Measurements from ENCODE around the gene VSTM2B. TPM values are rescaled to one million over a fixed set of nuclear protein-coding genes. Genes with fewer than 3 reads are reported as not detected.

The VSTM2B gene
- total and polyA plus RNA-seq, 2 of the 13 experiments (the other 11 are each of a cell fraction or from before 2014, with no cell fraction given): not detected

GRCh38 chr19:29515233-29515619, 10.6 kb upstream of the VSTM2B start:
- no peak for DNase-seq (ENCODE audit: low spot score)

DNA sequence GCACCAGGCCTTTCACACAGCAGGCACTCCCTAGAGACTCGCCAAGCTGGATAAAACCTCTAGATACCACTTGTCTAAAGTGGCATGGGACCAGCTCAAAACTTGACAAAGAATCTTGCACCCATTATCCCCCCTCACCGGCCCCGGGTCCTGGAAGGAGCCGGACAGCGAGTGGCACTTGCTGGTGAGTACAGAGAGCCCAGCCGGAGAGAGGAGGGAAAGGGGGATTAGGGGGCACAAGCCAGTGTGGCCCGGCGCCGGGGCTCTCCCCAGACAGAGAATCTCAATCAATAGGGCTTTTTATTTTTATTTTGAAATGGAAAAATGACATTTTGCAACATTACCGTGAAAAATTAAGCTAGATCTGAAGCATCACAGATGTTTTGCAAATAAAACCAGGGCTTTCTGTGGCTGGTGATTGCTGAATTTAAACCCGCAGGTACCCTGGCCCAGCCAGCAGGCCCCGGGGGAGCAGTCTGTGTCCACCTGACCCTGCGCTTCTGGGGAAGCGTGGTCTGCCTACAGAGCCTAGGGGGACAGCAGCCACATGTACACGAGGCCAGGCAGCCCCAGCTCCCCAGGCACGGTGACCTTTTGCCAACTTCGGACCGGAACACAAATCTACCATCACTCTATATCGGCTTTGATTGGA, 10.0 kb upstream of the VSTM2B start:
- CTCF ChIA-PET (ENCODE audit: low intra/inter-chr PET ratio, low total read pairs): no interaction called here
- no peak overlapping the region for H3K4me2 ChIP-seq (ENCODE audit: low read depth, low read length)
- FAIRE-seq: no peak
- POLR2A ChIA-PET: no interaction called here
- ATAC-seq: no peak
- no peaks in the 10 kb centered on the region for H3K9me3 ChIP-seq (ENCODE audit: low read length)
- in situ Hi-C loops (cut with HindIII; ENCODE audit: extremely low pct_ligation_motif_present, low pct_unique_long_range_greater_than_20kb) (no loop called here), intact Hi-C loops (cut with micrococcal nuclease; ENCODE audit: unreplicated experiment) (no loop called here)
- H3K4me1 ChIP-seq (ENCODE audit: insufficient read depth, low read length): no peaks in the 10 kb centered on the region
- no peaks in the 10 kb centered on the region for H3K36me3 ChIP-seq (replicated peaks in 1 of 2; ENCODE audit: control insufficient read depth in 1 of 2, insufficient read depth in 2 of 2, low read length in 2 of 2)
- WGBS (ENCODE audit: low lambda C conversion rate): 20% methylated on average over 18 of the region's 19 CpGs
- BruUV-seq (replicated peaks): no TSS peak
- no peak overlapping the region for H2AFZ ChIP-seq (ENCODE audit: low read length)
- no peak overlapping the region for H3K27ac ChIP-seq (ENCODE audit: extremely low read length, insufficient read depth, low read length)
- no peak overlapping the region for H3K4me3 ChIP-seq (replicated peaks in 1 of 3; ENCODE audit: insufficient read depth in 1 of 3, low read depth in 2 of 3, low read length in 3 of 3)
- H4K20me1 ChIP-seq (ENCODE audit: insufficient read depth, low read length): no peaks in the 10 kb centered on the region
- no peak overlapping the region for H3K9ac ChIP-seq (ENCODE audit: insufficient read depth, low read depth, low read length)
- H3K79me2 ChIP-seq (ENCODE audit: insufficient read depth, low read length): no peaks in the 10 kb centered on the region
- no peak for DNase-seq (ENCODE audit: low spot score)
- H3K27me3 ChIP-seq (ENCODE audit: control insufficient read depth in 1 of 2, insufficient read depth in 2 of 2, low read length in 2 of 2): peaks cover 0 to 13% of the 10 kb centered on the region in 2 experiments; a peak in 3 of 5 replicates
- TF ChIP-seq TSC22D2 (CRISPR knock-in tag; IDR thresholded peaks at IDR 0.05; ENCODE audit: borderline replicate concordance) (no peak), DMAP1 (CRISPR knock-in tag; IDR thresholded peaks at IDR 0.05) (no peak), ZNF720 (CRISPR knock-in tag; IDR thresholded peaks at IDR 0.05) (no peak), CEBPG (CRISPR knock-in tag; IDR thresholded peaks at IDR 0.05) (no peak), ZNF556 (CRISPR knock-in tag; IDR thresholded peaks at IDR 0.05; ENCODE audit: borderline replicate concordance) (no peak), FLYWCH1 (CRISPR knock-in tag; IDR thresholded peaks at IDR 0.05) (no peak)
- TF ChIP-seq, protein P1, sequence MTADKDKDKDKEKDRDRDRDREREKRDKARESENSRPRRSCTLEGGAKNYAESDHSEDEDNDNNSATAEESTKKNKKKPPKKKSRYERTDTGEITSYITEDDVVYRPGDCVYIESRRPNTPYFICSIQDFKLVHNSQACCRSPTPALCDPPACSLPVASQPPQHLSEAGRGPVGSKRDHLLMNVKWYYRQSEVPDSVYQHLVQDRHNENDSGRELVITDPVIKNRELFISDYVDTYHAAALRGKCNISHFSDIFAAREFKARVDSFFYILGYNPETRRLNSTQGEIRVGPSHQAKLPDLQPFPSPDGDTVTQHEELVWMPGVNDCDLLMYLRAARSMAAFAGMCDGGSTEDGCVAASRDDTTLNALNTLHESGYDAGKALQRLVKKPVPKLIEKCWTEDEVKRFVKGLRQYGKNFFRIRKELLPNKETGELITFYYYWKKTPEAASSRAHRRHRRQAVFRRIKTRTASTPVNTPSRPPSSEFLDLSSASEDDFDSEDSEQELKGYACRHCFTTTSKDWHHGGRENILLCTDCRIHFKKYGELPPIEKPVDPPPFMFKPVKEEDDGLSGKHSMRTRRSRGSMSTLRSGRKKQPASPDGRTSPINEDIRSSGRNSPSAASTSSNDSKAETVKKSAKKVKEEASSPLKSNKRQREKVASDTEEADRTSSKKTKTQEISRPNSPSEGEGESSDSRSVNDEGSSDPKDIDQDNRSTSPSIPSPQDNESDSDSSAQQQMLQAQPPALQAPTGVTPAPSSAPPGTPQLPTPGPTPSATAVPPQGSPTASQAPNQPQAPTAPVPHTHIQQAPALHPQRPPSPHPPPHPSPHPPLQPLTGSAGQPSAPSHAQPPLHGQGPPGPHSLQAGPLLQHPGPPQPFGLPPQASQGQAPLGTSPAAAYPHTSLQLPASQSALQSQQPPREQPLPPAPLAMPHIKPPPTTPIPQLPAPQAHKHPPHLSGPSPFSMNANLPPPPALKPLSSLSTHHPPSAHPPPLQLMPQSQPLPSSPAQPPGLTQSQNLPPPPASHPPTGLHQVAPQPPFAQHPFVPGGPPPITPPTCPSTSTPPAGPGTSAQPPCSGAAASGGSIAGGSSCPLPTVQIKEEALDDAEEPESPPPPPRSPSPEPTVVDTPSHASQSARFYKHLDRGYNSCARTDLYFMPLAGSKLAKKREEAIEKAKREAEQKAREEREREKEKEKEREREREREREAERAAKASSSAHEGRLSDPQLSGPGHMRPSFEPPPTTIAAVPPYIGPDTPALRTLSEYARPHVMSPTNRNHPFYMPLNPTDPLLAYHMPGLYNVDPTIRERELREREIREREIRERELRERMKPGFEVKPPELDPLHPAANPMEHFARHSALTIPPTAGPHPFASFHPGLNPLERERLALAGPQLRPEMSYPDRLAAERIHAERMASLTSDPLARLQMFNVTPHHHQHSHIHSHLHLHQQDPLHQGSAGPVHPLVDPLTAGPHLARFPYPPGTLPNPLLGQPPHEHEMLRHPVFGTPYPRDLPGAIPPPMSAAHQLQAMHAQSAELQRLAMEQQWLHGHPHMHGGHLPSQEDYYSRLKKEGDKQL (CRISPR knock-in tag; IDR thresholded peaks at IDR 0.05; ENCODE audit: low read depth): no peak

More at GRCh38 chr19:29515233-29515619, 10.6 kb upstream of the VSTM2B start:
- WGBS (ENCODE audit: low lambda C conversion rate): 0% methylated on average over 4 of the region's 5 CpGs
- Histone ChIP-seq H3K27ac (ENCODE audit: extremely low read length, insufficient read depth, low read length) (no peak overlapping the region), H3K36me3 (replicated peaks in 1 of 2; ENCODE audit: control insufficient read depth in 1 of 2, insufficient read depth in 2 of 2, low read length in 2 of 2) (no peaks in the 10 kb centered on the region), H3K27me3 (ENCODE audit: control insufficient read depth in 1 of 2, insufficient read depth in 2 of 2, low read length in 2 of 2) (peaks cover 0 to 8% of the 10 kb centered on the region in 2 experiments; a peak in 3 of 5 replicates), H3K79me2 (ENCODE audit: insufficient read depth, low read length) (no peaks in the 10 kb centered on the region), H4K20me1 (ENCODE audit: insufficient read depth, low read length) (no peaks in the 10 kb centered on the region), H3K9ac (ENCODE audit: insufficient read depth, low read depth, low read length) (no peak overlapping the region), H3K4me1 (ENCODE audit: insufficient read depth, low read length) (no peaks in the 10 kb centered on the region), H2AFZ (ENCODE audit: low read length) (no peak overlapping the region), H3K4me3 (replicated peaks in 1 of 3; ENCODE audit: insufficient read depth in 1 of 3, low read depth in 2 of 3, low read length in 3 of 3) (no peak overlapping the region), H3K4me2 (ENCODE audit: low read depth, low read length) (no peak overlapping the region), H3K9me3 (ENCODE audit: low read length) (no peaks in the 10 kb centered on the region)
- FAIRE-seq (no peak), ATAC-seq (no peak; the same call in 2 of the 3 replicates)
- in situ Hi-C loops (cut with HindIII; ENCODE audit: extremely low pct_ligation_motif_present, low pct_unique_long_range_greater_than_20kb) (no loop called here), intact Hi-C loops (cut with micrococcal nuclease; ENCODE audit: unreplicated experiment) (no loop called here)
- ChIA-PET CTCF (ENCODE audit: low intra/inter-chr PET ratio, low total read pairs) (no interaction called here), POLR2A (no interaction called here)
- BruUV-seq (replicated peaks): no TSS peak
- no peak for TF ChIP-seq GABPB1 (CRISPR knock-in tag; IDR thresholded peaks at IDR 0.05)
- TF ChIP-seq, protein P2, sequence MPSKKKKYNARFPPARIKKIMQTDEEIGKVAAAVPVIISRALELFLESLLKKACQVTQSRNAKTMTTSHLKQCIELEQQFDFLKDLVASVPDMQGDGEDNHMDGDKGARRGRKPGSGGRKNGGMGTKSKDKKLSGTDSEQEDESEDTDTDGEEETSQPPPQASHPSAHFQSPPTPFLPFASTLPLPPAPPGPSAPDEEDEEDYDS (CRISPR knock-in tag; IDR thresholded peaks at IDR 0.05): no peak
